Uterus (tissue), 2 donors: ENCODE data around the gene OSBPL7.

Experiments
- POLR2A ChIP-seq, 2 donors: fragments of 450-650 bp; IDR thresholded peaks; one replicate each; pipeline ENCODE4 v1.6.1; 2016; ENCODE audit warnings: antibody characterized with exemption in 2 of 2, mild to moderate bottlenecking in 1 of 2, moderate library complexity in 1 of 2
- TF ChIP-seq, protein P1 (sequence below), 4 experiments: fragments of 200-600 bp in 2 of 4; fragments of 450-650 bp in 2 of 4; sonication (generic) in 2 of 4; IDR thresholded peaks; one replicate each; pipeline ENCODE4 v1.5.1; 2016 to 2019; ENCODE audit warnings: antibody characterized with exemption in 4 of 4, mild to moderate bottlenecking in 2 of 4, moderate library complexity in 1 of 4

GRCh38 chr17:47810200-47810821 lies 11.3 kb downstream of the OSBPL7 start:
- TF ChIP-seq, protein P1, sequence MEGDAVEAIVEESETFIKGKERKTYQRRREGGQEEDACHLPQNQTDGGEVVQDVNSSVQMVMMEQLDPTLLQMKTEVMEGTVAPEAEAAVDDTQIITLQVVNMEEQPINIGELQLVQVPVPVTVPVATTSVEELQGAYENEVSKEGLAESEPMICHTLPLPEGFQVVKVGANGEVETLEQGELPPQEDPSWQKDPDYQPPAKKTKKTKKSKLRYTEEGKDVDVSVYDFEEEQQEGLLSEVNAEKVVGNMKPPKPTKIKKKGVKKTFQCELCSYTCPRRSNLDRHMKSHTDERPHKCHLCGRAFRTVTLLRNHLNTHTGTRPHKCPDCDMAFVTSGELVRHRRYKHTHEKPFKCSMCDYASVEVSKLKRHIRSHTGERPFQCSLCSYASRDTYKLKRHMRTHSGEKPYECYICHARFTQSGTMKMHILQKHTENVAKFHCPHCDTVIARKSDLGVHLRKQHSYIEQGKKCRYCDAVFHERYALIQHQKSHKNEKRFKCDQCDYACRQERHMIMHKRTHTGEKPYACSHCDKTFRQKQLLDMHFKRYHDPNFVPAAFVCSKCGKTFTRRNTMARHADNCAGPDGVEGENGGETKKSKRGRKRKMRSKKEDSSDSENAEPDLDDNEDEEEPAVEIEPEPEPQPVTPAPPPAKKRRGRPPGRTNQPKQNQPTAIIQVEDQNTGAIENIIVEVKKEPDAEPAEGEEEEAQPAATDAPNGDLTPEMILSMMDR (IDR thresholded peaks at IDR 0.05), result no peak
- no peak for TF ChIP-seq POLR2A (IDR thresholded peaks at IDR 0.05)
